OCI-LY1 (cell line): ENCODE results near the gene UBALD2.

Experiments used
- CTCF ChIP-seq: fragments of 200-600 bp; sonication (generic), shearing (Covaris generic); IDR thresholded peaks from 2 replicates; pipeline ENCODE4 v1.5.1; 2017; ENCODE audit warnings: mild to moderate bottlenecking, antibody characterized with exemption, low read length, moderate library complexity, mixed read lengths
- EZH2 ChIP-seq: fragments of 200-600 bp; sonication (generic), shearing (Covaris generic); IDR thresholded peaks from 2 replicates; pipeline ENCODE4 v1.8.0; 2017; ENCODE audit warnings: borderline replicate concordance, mixed run types, mild to moderate bottlenecking, antibody characterized with exemption, low read length, moderate library complexity, mixed read lengths

DNA sequence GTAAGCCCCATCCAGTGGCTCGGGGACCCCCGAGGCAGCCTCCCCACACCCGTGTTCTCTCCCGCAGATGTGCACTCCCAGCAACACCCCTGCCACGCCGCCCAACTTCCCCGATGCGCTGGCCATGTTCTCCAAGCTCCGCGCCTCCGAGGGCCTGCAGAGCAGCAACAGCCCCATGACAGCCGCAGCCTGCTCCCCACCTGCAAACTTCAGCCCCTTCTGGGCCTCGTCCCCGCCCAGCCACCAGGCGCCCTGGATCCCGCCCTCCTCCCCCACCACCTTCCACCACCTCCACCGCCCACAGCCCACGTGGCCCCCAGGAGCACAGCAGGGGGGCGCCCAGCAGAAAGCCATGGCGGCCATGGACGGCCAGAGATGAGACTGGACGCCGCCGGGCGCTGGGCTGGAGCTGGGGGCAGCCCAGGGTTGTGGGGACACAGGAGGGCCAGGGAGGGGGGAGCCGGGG lies 5.0 kb downstream of the UBALD2 start:
- no peak for TF ChIP-seq EZH2
- no peak for TF ChIP-seq CTCF
